ENCODE measurements around the gene PTPRN2. TPM values are rescaled to one million over a fixed set of nuclear protein-coding genes. Genes with fewer than 3 reads are reported as not detected.

Gene PTPRN2
- total RNA-seq, 2 experiments from 2014 or later: 7.0 to 7.2 TPM

GRCh38 chr7:158394936-158395335, 192.7 kb downstream of the PTPRN2 start:
- Mint-ChIP-seq H3K27ac (no peak overlapping the region), H3K9me3 (ENCODE audit: insufficient read depth) (peaks cover 10% of the 10 kb centered on the region), H3K4me3 (no peak overlapping the region), H3K4me1 (ENCODE audit: low read depth) (no peaks in the 10 kb centered on the region), H3K27me3 (ENCODE audit: low read depth) (no peaks in the 10 kb centered on the region), H3K36me3 (ENCODE audit: low read depth) (no peaks in the 10 kb centered on the region)
- ChIA-PET CTCF (no interaction called here), POLR2A (no interaction called here)
- DNase-seq (peak; percentile 37), ATAC-seq (no peak)

- Mint-ChIP-seq H3K4me1 (ENCODE audit: low read depth) (no peaks in the 10 kb centered on the region), H3K4me3 (no peak overlapping the region), H3K9me3 (ENCODE audit: insufficient read depth) (peaks cover 6% of the 10 kb centered on the region), H3K27ac (no peak overlapping the region), H3K36me3 (ENCODE audit: low read depth) (no peaks in the 10 kb centered on the region), H3K27me3 (ENCODE audit: low read depth) (no peaks in the 10 kb centered on the region)
- no peak for ATAC-seq
- DNase-seq: no peak
- POLR2A ChIA-PET: no interaction called here
- CTCF ChIA-PET: no interaction called here
These were observed 193.5 kb downstream of the PTPRN2 start for GRCh38 chr7:158393926-158394625.

- DNase-seq: no peak
- Mint-ChIP-seq H3K9me3 (ENCODE audit: insufficient read depth) (no peaks in the 10 kb centered on the region), H3K27ac (no peak overlapping the region), H3K4me3 (no peak overlapping the region), H3K27me3 (ENCODE audit: low read depth) (no peaks in the 10 kb centered on the region), H3K4me1 (ENCODE audit: low read depth) (no peaks in the 10 kb centered on the region), H3K36me3 (ENCODE audit: low read depth) (no peaks in the 10 kb centered on the region)
- POLR2A ChIA-PET: no interaction called here
- CTCF ChIA-PET: no interaction called here
- ATAC-seq: no peak
These were observed 195.4 kb downstream of the PTPRN2 start for GRCh38 chr7:158392251-158392650.

GRCh38 chr7:158391541-158391940, 196.1 kb downstream of the PTPRN2 start:
- no peaks in the 10 kb centered on the region for H3K36me3 Mint-ChIP-seq (ENCODE audit: low read depth)
- H3K4me3 Mint-ChIP-seq: no peak overlapping the region
- ATAC-seq (no peak), DNase-seq (no peak)
- H3K27me3 Mint-ChIP-seq (ENCODE audit: low read depth): no peaks in the 10 kb centered on the region
- POLR2A ChIA-PET: no interaction called here
- CTCF ChIA-PET: no interaction called here
- H3K27ac Mint-ChIP-seq: no peak overlapping the region
- H3K4me1 Mint-ChIP-seq (ENCODE audit: low read depth): no peaks in the 10 kb centered on the region
- no peaks in the 10 kb centered on the region for H3K9me3 Mint-ChIP-seq (ENCODE audit: insufficient read depth)

DNA sequence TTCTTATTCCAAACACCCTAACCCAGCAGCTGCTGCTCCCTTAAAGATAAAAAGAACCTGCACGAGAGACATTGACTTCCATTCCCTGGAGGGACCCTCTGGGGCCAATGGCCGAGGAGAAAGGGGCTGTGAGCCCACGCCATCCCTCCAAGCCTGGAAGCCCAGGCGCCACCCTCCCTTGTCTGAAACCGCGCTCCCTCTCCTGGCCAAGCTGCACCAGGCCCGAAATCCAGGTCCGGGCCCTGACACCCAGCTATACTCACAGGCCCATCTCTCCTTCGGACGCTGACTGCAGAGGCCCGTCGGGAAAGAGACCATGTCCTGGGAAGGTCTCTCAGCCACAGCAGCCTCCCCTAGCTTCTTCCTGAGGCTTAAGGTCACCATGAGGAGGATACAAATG, 196.5 kb downstream of the PTPRN2 start:
- POLR2A ChIA-PET: no interaction called here
- ATAC-seq (no peak), DNase-seq (no peak)
- CTCF ChIA-PET: interaction anchor here (1.3 kb wide), 1 partner anchor 37 kb away, joined by 4 read pairs; no protein-coding TSS in a partner anchor
- Mint-ChIP-seq H3K9me3 (ENCODE audit: insufficient read depth) (no peaks in the 10 kb centered on the region), H3K4me1 (ENCODE audit: low read depth) (no peaks in the 10 kb centered on the region), H3K4me3 (no peak overlapping the region), H3K27me3 (ENCODE audit: low read depth) (no peaks in the 10 kb centered on the region), H3K27ac (no peak overlapping the region), H3K36me3 (ENCODE audit: low read depth) (no peaks in the 10 kb centered on the region)

- H3K4me3 Mint-ChIP-seq: no peak overlapping the region
- ATAC-seq: no peak
- H3K9me3 Mint-ChIP-seq (ENCODE audit: insufficient read depth): no peaks in the 10 kb centered on the region
- no peak overlapping the region for H3K27ac Mint-ChIP-seq
- ChIA-PET POLR2A (no interaction called here), CTCF (interaction anchor here (1.3 kb wide), 1 partner anchor 37 kb away, joined by 4 read pairs; no protein-coding TSS in a partner anchor)
- no peaks in the 10 kb centered on the region for H3K27me3 Mint-ChIP-seq (ENCODE audit: low read depth)
- H3K4me1 Mint-ChIP-seq (ENCODE audit: low read depth): no peaks in the 10 kb centered on the region
- no peak for DNase-seq
- no peaks in the 10 kb centered on the region for H3K36me3 Mint-ChIP-seq (ENCODE audit: low read depth)
These were observed 197.2 kb downstream of the PTPRN2 start for GRCh38 chr7:158390460-158390859.

- H3K4me3 Mint-ChIP-seq: no peak overlapping the region
- no peaks in the 10 kb centered on the region for H3K36me3 Mint-ChIP-seq (ENCODE audit: low read depth)
- no peaks in the 10 kb centered on the region for H3K27me3 Mint-ChIP-seq (ENCODE audit: low read depth)
- POLR2A ChIA-PET: no interaction called here
- H3K9me3 Mint-ChIP-seq (ENCODE audit: insufficient read depth): no peaks in the 10 kb centered on the region
- H3K4me1 Mint-ChIP-seq (ENCODE audit: low read depth): no peaks in the 10 kb centered on the region
- DNase-seq (no peak), ATAC-seq (no peak)
- H3K27ac Mint-ChIP-seq: no peak overlapping the region
- CTCF ChIA-PET: interaction anchor here (1.3 kb wide), 1 partner anchor 36 kb away, joined by 4 read pairs; no protein-coding TSS in a partner anchor
These were observed 197.9 kb downstream of the PTPRN2 start for GRCh38 chr7:158389514-158390425.

- H3K9me3 Mint-ChIP-seq (ENCODE audit: insufficient read depth): no peaks in the 10 kb centered on the region
- no peaks in the 10 kb centered on the region for H3K27me3 Mint-ChIP-seq (ENCODE audit: low read depth)
- DNase-seq (no peak), ATAC-seq (no peak)
- H3K27ac Mint-ChIP-seq: no peak overlapping the region
- no peak overlapping the region for H3K4me3 Mint-ChIP-seq
- CTCF ChIA-PET: no interaction called here
- POLR2A ChIA-PET: no interaction called here
- H3K36me3 Mint-ChIP-seq (ENCODE audit: low read depth): no peaks in the 10 kb centered on the region
- H3K4me1 Mint-ChIP-seq (ENCODE audit: low read depth): no peaks in the 10 kb centered on the region
These were observed 198.7 kb downstream of the PTPRN2 start for GRCh38 chr7:158388928-158389327.

- no peaks in the 10 kb centered on the region for H3K9me3 Mint-ChIP-seq (ENCODE audit: insufficient read depth)
- H3K27me3 Mint-ChIP-seq (ENCODE audit: low read depth): no peaks in the 10 kb centered on the region
- ATAC-seq: no peak
- no peaks in the 10 kb centered on the region for H3K36me3 Mint-ChIP-seq (ENCODE audit: low read depth)
- H3K4me3 Mint-ChIP-seq: no peak overlapping the region
- CTCF ChIA-PET: no interaction called here
- H3K27ac Mint-ChIP-seq: no peak overlapping the region
- no peaks in the 10 kb centered on the region for H3K4me1 Mint-ChIP-seq (ENCODE audit: low read depth)
- POLR2A ChIA-PET: no interaction called here
- DNase-seq: no peak
These were observed 199.6 kb downstream of the PTPRN2 start for GRCh38 chr7:158388072-158388471.

GRCh38 chr7:158387546-158387891, 200.1 kb downstream of the PTPRN2 start:
- Mint-ChIP-seq H3K27me3 (ENCODE audit: low read depth) (no peaks in the 10 kb centered on the region), H3K4me1 (ENCODE audit: low read depth) (no peaks in the 10 kb centered on the region), H3K4me3 (no peak overlapping the region), H3K36me3 (ENCODE audit: low read depth) (no peaks in the 10 kb centered on the region), H3K27ac (no peak overlapping the region), H3K9me3 (ENCODE audit: insufficient read depth) (no peaks in the 10 kb centered on the region)
- ChIA-PET POLR2A (no interaction called here), CTCF (no interaction called here)
- ATAC-seq (no peak), DNase-seq (no peak)

DNA sequence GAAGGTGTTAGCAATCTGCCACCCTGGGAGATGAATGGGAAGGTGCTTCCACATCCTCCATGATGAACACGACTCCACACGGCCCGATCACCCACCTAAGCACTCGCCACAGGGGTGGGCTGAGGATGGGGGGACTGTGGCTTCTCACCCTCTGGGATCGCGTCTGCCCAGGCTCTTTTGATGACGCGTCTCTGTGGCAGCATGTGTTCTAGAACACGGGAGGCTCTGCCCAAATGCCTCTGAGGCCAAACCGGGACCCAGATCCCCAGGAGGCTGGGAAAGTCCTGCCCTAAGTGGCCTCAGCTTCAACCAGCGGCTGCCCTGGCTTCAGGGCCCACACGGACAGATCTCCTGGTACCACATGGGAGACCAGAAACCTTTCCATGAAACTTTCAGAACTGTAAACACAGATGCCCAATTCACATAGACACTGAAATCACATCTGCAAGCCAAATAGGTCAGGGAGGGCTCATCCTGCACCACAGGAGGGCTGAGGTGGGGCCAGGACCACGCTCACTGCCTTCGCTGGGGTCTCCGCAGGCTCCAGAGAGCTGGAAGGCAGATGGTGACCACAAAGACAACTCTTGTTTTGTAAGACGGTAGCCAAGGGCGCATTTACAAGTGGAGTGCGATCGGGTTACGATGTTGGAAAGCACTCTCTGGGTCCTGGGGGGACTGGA, 200.6 kb downstream of the PTPRN2 start:
- ATAC-seq (no peak), DNase-seq (no peak)
- Mint-ChIP-seq H3K4me3 (no peak overlapping the region), H3K27me3 (ENCODE audit: low read depth) (no peaks in the 10 kb centered on the region), H3K4me1 (ENCODE audit: low read depth) (no peaks in the 10 kb centered on the region), H3K36me3 (ENCODE audit: low read depth) (no peaks in the 10 kb centered on the region), H3K9me3 (ENCODE audit: insufficient read depth) (no peaks in the 10 kb centered on the region), H3K27ac (no peak overlapping the region)
- ChIA-PET POLR2A (no interaction called here), CTCF (no interaction called here)

- Mint-ChIP-seq H3K4me3 (no peak overlapping the region), H3K27me3 (ENCODE audit: low read depth) (no peaks in the 10 kb centered on the region), H3K36me3 (ENCODE audit: low read depth) (no peaks in the 10 kb centered on the region), H3K9me3 (ENCODE audit: insufficient read depth) (no peaks in the 10 kb centered on the region), H3K4me1 (ENCODE audit: low read depth) (no peaks in the 10 kb centered on the region), H3K27ac (no peak overlapping the region)
- CTCF ChIA-PET: no interaction called here
- no peak for DNase-seq
- POLR2A ChIA-PET: no interaction called here
- ATAC-seq: no peak
These were observed 201.3 kb downstream of the PTPRN2 start for GRCh38 chr7:158386355-158386618.

All from activated CD8-positive, alpha-beta T cell treated with anti-CD3 and anti-CD28 coated beads, Interleukin-2, amount 10 ng/mL, durations not matched to agents 7 days and 5 days (primary cell).